Mesenchymal stem cell (in vitro differentiated cells and primary cell): ENCODE results near the gene ATP7B.

ENCODE experiments used
- DNase-seq: peaks from one replicate; pipeline ENCODE4 v3.0.0-alpha.2; 2013
- H2AFZ ChIP-seq: one replicate; pipeline ENCODE4 v1.6.1; 2013; ENCODE audit warnings: low read depth, mild to moderate bottlenecking, control low read depth, inconsistent platforms, low read length, moderate library complexity
- H2AK5ac ChIP-seq: 2 replicates; pipeline ENCODE4 v1.6.1; 2013; ENCODE audit warnings: low read length, moderate library complexity, mild to moderate bottlenecking, inconsistent platforms; ENCODE audit not compliant: severe bottlenecking
- H2BK120ac ChIP-seq: one replicate; pipeline ENCODE4 v1.6.1; 2013; ENCODE audit warnings: low read depth, mild to moderate bottlenecking, inconsistent platforms, low read length, moderate library complexity
- H2BK12ac ChIP-seq, 2 experiments: one replicate each; pipeline ENCODE4 v1.6.1; 2013; ENCODE audit warnings: inconsistent platforms in 2 of 2, low read length in 2 of 2, mild to moderate bottlenecking in 2 of 2, moderate library complexity in 2 of 2, control low read depth in 1 of 2
- H2BK15ac ChIP-seq: one replicate; pipeline ENCODE4 v1.6.1; 2013; ENCODE audit warnings: mild to moderate bottlenecking, low read depth, inconsistent platforms; ENCODE audit not compliant: poor library complexity, severe bottlenecking
- H2BK5ac ChIP-seq: 2 replicates; pipeline ENCODE4 v1.6.1; 2013; ENCODE audit warnings: low read depth, mild to moderate bottlenecking, low read length, control low read depth, inconsistent platforms; ENCODE audit not compliant: poor library complexity, severe bottlenecking
- H3K14ac ChIP-seq, 2 experiments: one replicate each; pipeline ENCODE4 v1.6.1; 2013; ENCODE audit warnings: inconsistent platforms in 2 of 2, low read length in 2 of 2, control low read depth in 1 of 2, mild to moderate bottlenecking in 1 of 2, moderate library complexity in 1 of 2
- H3K18ac ChIP-seq, 2 experiments: one replicate each; pipeline ENCODE4 v1.6.1; 2013; ENCODE audit warnings: inconsistent platforms in 2 of 2, low read length in 2 of 2, control low read depth in 1 of 2, low read depth in 1 of 2, mild to moderate bottlenecking in 1 of 2
- H3K23ac ChIP-seq, 2 experiments: one replicate each; pipeline ENCODE4 v1.6.1; 2013; ENCODE audit warnings: inconsistent platforms in 2 of 2, low read length in 2 of 2, mild to moderate bottlenecking in 2 of 2, moderate library complexity in 2 of 2, control low read depth in 1 of 2
- H3K27ac ChIP-seq: 2 replicates; pipeline ENCODE4 v1.5.1; 2013; ENCODE audit warnings: mild to moderate bottlenecking, moderate library complexity, low read length, control low read depth, inconsistent platforms; ENCODE audit not compliant: poor library complexity, severe bottlenecking
- H3K27me3 ChIP-seq, 2 experiments: 2 replicates each; pipeline versions ENCODE4 v1.6.1 to v1.7.0; 2013; ENCODE audit warnings: low read length in 2 of 2, mild to moderate bottlenecking in 2 of 2, moderate library complexity in 2 of 2, control low read depth in 1 of 2, inconsistent platforms in 1 of 2; ENCODE audit not compliant: control insufficient read depth in 1 of 2, insufficient read depth in 1 of 2
- H3K36me3 ChIP-seq, 2 experiments: 2 replicates each; pipeline versions ENCODE4 v1.6.1 to v1.7.0; 2013; ENCODE audit warnings: low read length in 2 of 2, control low read depth in 1 of 2, inconsistent platforms in 1 of 2, low read depth in 1 of 2, mild to moderate bottlenecking in 1 of 2; ENCODE audit not compliant: insufficient read depth in 2 of 2, control insufficient read depth in 1 of 2
- H3K4ac ChIP-seq, 2 experiments: one replicate each; pipeline ENCODE4 v1.6.1; 2013; ENCODE audit warnings: inconsistent platforms in 2 of 2, low read length in 2 of 2, mild to moderate bottlenecking in 2 of 2, moderate library complexity in 2 of 2, control low read depth in 1 of 2, low read depth in 1 of 2
- H3K4me1 ChIP-seq: 2 replicates; pipeline ENCODE4 v1.6.1; 2013; ENCODE audit warnings: low read depth, low read length, control low read depth; ENCODE audit not compliant: control insufficient read depth, insufficient read depth
- H3K4me2 ChIP-seq: 2 replicates; pipeline ENCODE4 v1.6.1; 2013; ENCODE audit warnings: low read length, mild to moderate bottlenecking, inconsistent platforms; ENCODE audit not compliant: poor library complexity, severe bottlenecking
- H3K4me3 ChIP-seq, 2 experiments: 2 replicates each; pipeline versions ENCODE4 v1.5.1 to v1.7.0; 2013; ENCODE audit warnings: low read length in 2 of 2, mild to moderate bottlenecking in 2 of 2, control low read depth in 1 of 2, low read depth in 1 of 2; ENCODE audit not compliant: insufficient read depth in 1 of 2
- H3K79me1 ChIP-seq: replicated peaks from 2 replicates; pipeline ENCODE4 v1.6.1; 2013; ENCODE audit warnings: mild to moderate bottlenecking, control low read depth, low read length, inconsistent platforms; ENCODE audit not compliant: poor library complexity, severe bottlenecking
- H3K9ac ChIP-seq: 2 replicates; pipeline ENCODE4 v1.7.0; 2013; ENCODE audit warnings: mild to moderate bottlenecking, low read length, moderate library complexity
- H3K9me3 ChIP-seq: 2 replicates; pipeline ENCODE4 v1.7.0; 2013; ENCODE audit warnings: mild to moderate bottlenecking, low read length; ENCODE audit not compliant: control insufficient read depth
- H4K8ac ChIP-seq: one replicate; pipeline ENCODE4 v1.6.1; 2013; ENCODE audit warnings: inconsistent platforms, mild to moderate bottlenecking, low read length, moderate library complexity
- H4K91ac ChIP-seq: one replicate; pipeline ENCODE4 v1.6.1; 2013; ENCODE audit warnings: mild to moderate bottlenecking, low read length, inconsistent platforms
- WGBS: methylation state at CpG from one replicate; pipeline ENCODE4 v1.1.7; 2013; ENCODE audit warnings: mixed read lengths; 5-methylcytosine and 5-hydroxymethylcytosine counted together

ATP7B gene

DNA sequence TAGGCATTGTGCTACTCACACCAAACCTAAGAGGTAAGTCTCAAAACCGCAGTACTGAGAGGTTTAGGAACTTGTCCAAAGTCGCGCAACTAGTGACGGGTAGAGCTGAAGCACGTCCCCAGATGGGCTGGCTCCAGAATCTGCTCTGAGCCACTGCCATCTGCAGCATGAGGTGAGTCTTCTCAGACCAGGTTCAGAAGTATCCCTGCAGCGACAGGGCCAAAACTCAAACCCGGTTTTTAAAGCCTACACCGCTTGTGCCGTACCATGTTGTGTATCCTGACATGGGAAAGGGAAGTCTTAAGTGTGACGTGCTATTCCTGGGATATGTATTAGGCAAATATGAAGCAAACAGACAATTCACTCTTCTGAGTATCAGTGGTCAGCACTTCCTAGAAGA, 45.1 kb downstream of the ATP7B start:
- no peaks in the 10 kb centered on the region for H3K79me1 ChIP-seq
- no peak overlapping the region for H2BK120ac ChIP-seq
- H3K14ac ChIP-seq = no peak overlapping the region
- H3K4ac ChIP-seq = no peak overlapping the region
- 91% methylated on average over 9 of the region's 10 CpGs for WGBS
- H3K27ac ChIP-seq = no peak overlapping the region
- no peak overlapping the region for H3K4me2 ChIP-seq
- no peak overlapping the region for H2AFZ ChIP-seq
- H3K9me3 ChIP-seq = no peaks in the 10 kb centered on the region
- no peaks in the 10 kb centered on the region for H3K4me1 ChIP-seq
- no peak overlapping the region for H3K9ac ChIP-seq
- H4K8ac ChIP-seq = no peak overlapping the region
- no peaks in the 10 kb centered on the region for H3K36me3 ChIP-seq
- H2BK12ac ChIP-seq = no peak overlapping the region
- H2BK15ac ChIP-seq = no peak overlapping the region
- no peaks in the 10 kb centered on the region for H3K27me3 ChIP-seq
- H4K91ac ChIP-seq = no peak overlapping the region
- no peak for DNase-seq
- no peak overlapping the region for H3K18ac ChIP-seq
- no peak overlapping the region for H2AK5ac ChIP-seq
- H3K23ac ChIP-seq = no peak overlapping the region
- no peak overlapping the region for H2BK5ac ChIP-seq
- no peak overlapping the region for H3K4me3 ChIP-seq

DNA sequence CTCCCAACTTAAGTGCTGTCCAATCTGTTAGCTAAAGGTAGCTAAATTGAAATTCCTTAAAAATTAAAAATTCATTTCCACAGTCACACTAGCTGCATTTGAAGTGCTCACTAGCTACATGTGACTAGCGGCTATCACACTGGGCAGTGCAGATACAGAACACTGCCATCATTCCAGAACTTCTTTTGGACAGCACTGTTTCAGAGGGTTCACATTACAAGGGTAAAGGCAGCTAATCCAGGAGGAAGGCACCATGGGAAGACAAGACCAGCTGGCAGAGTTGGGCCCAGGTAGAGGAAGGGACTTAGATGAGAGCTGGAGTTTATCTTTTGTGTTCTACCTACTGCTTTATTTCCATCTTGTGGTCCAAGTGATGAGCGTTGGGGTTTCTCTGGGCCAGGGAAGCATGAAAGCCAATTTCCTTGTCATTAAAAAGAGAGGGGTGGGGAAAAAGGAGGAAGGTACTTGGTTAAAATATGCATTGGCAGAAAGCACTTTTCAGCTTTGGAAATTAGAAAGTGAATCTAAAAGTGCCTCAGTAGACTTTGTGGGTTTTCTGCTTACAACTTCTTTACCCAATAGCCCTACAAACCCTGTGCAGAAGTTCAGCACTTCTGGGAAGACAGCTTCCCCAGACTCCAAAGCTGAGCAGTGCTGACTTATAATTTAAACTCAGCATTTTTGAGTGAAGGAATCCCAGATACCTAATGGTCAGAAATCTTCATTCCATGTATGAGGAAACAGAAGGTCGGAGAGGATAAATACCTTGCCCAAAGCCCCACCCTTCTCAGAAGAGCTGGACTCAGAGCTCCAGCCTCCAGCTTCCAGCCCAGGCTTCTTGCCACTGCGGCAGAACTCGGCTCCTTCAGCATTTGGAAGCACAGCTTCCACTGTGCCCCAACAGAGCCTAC, 49.5 kb downstream of the ATP7B start:
- Histone ChIP-seq H3K9ac (no peak overlapping the region), H2BK12ac (no peak overlapping the region), H3K18ac (no peak overlapping the region), H3K4me3 (no peak overlapping the region), H3K4me2 (no peak overlapping the region), H2BK120ac (no peak overlapping the region), H3K23ac (no peak overlapping the region), H3K14ac (no peak overlapping the region), H3K27me3 (no peaks in the 10 kb centered on the region), H2AK5ac (no peak overlapping the region), H3K27ac (no peak overlapping the region), H2BK15ac (no peak overlapping the region), H3K4ac (no peak overlapping the region), H4K91ac (no peak overlapping the region), H2AFZ (no peak overlapping the region), H3K4me1 (no peaks in the 10 kb centered on the region), H4K8ac (no peak overlapping the region), H3K79me1 (no peaks in the 10 kb centered on the region), H3K9me3 (no peaks in the 10 kb centered on the region), H2BK5ac (no peak overlapping the region), H3K36me3 (no peaks in the 10 kb centered on the region)
- no peak for DNase-seq
- 84% methylated on average over 5 of the region's 5 CpGs for WGBS

DNA sequence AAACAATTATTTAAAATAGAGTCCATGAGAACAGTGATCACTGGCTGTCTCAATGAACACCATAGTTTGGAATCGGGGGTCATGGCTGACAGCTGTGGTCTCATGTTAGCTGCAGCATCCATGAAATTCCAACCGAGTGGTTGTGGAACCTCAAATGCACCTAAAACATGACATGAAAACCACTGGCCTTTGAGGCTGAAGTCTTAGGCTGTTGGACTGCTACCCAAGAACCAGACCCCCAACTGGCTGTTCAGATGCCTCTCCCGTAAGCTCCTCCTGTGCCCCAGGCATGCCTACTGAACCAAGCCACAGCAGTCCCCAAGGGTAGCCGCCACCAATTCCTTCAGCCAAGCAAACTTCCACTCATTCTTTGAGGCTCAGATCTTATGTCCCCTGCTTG, 50.5 kb downstream of the ATP7B start:
- Histone ChIP-seq H3K27ac (no peak overlapping the region), H2BK12ac (no peak overlapping the region), H4K91ac (no peak overlapping the region), H3K4me1 (no peaks in the 10 kb centered on the region), H3K4ac (no peak overlapping the region), H3K4me3 (no peak overlapping the region), H3K14ac (no peak overlapping the region), H3K36me3 (no peaks in the 10 kb centered on the region), H3K9me3 (no peaks in the 10 kb centered on the region), H3K4me2 (no peak overlapping the region), H2BK5ac (no peak overlapping the region), H4K8ac (no peak overlapping the region), H2BK15ac (no peak overlapping the region), H3K79me1 (no peaks in the 10 kb centered on the region), H3K23ac (no peak overlapping the region), H3K18ac (no peak overlapping the region), H2AK5ac (no peak overlapping the region), H3K27me3 (no peaks in the 10 kb centered on the region), H2BK120ac (no peak overlapping the region), H3K9ac (no peak overlapping the region), H2AFZ (no peak overlapping the region)
- no peak for DNase-seq
- WGBS = 95% methylated on average over 4 of the region's 4 CpGs

DNA sequence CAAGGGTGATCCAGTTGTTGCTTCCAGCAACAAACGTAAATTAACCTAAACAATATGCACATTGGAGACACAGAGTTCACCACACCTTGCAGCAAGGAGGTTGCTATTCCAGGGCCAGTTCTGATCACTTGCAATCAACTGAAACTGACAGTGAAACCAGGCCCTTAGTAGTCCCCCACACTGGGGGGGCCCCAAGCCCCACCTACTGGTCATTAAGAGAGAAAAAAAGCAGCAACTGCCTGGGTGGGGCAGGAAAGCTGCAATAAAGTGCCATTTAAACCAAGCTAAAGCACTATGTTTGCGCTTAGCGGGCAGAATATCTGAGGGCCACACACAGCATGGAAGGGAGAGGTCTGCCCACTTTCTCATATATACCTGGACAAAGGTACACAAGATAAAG, 51.5 kb downstream of the ATP7B start:
- H3K9ac ChIP-seq = no peak overlapping the region
- no peak overlapping the region for H3K23ac ChIP-seq
- no peak overlapping the region for H2BK12ac ChIP-seq
- H2AFZ ChIP-seq = no peak overlapping the region
- no peak overlapping the region for H2AK5ac ChIP-seq
- no peak overlapping the region for H3K14ac ChIP-seq
- no peaks in the 10 kb centered on the region for H3K79me1 ChIP-seq
- no peak overlapping the region for H3K4ac ChIP-seq
- no peak overlapping the region for H3K4me2 ChIP-seq
- no peak overlapping the region for H3K4me3 ChIP-seq
- no peaks in the 10 kb centered on the region for H3K4me1 ChIP-seq
- WGBS = 94% methylated on average over 3 of the region's 3 CpGs
- H2BK15ac ChIP-seq = no peak overlapping the region
- H4K8ac ChIP-seq = no peak overlapping the region
- no peak overlapping the region for H3K27ac ChIP-seq
- no peak for DNase-seq
- peaks cover 0 to 3% of the 10 kb centered on the region in 2 experiments for H3K36me3 ChIP-seq
- H3K18ac ChIP-seq = no peak overlapping the region
- no peak overlapping the region for H2BK5ac ChIP-seq
- no peaks in the 10 kb centered on the region for H3K9me3 ChIP-seq
- H4K91ac ChIP-seq = no peak overlapping the region
- no peaks in the 10 kb centered on the region for H3K27me3 ChIP-seq
- H2BK120ac ChIP-seq = no peak overlapping the region
